Lower leg skin (tissue), 3 donors: ENCODE data around the gene SLC6A13.

Experiments used
- POLR2A ChIP-seq, 2 donors: fragments of 450-650 bp; IDR thresholded peaks; one replicate each; pipeline ENCODE4 v1.6.1; 2016 to 2017; ENCODE audit warnings: antibody characterized with exemption in 2 of 2, mild to moderate bottlenecking in 1 of 2, moderate library complexity in 1 of 2
- TF ChIP-seq, protein P1 (sequence below), 3 donors: fragments of 450-650 bp; IDR thresholded peaks; one replicate each; pipeline ENCODE4 v1.5.1; 2016; ENCODE audit warnings: antibody characterized with exemption in 3 of 3, mild to moderate bottlenecking in 3 of 3, moderate library complexity in 2 of 3

DNA sequence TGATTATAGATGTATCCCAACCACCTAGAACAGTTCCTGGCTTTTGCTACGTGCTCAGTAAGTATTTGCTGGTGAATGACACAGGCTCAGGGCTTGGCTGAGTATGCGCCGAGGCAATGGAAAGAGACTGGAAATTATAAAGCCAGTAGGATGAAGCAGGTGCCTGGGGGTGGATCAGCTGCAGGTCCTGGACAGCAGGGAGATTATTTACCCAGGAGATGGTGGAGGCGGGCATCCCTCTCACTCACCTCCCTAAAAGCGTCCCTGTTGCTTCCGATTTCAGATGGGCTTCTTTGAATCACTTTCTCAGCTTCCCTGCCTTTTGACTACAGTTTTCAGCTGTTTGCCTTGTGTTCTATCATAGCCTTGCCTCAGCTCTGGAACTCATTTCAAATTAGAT is 6.4 kb downstream of the SLC6A13 start:
- TF ChIP-seq, protein P1, sequence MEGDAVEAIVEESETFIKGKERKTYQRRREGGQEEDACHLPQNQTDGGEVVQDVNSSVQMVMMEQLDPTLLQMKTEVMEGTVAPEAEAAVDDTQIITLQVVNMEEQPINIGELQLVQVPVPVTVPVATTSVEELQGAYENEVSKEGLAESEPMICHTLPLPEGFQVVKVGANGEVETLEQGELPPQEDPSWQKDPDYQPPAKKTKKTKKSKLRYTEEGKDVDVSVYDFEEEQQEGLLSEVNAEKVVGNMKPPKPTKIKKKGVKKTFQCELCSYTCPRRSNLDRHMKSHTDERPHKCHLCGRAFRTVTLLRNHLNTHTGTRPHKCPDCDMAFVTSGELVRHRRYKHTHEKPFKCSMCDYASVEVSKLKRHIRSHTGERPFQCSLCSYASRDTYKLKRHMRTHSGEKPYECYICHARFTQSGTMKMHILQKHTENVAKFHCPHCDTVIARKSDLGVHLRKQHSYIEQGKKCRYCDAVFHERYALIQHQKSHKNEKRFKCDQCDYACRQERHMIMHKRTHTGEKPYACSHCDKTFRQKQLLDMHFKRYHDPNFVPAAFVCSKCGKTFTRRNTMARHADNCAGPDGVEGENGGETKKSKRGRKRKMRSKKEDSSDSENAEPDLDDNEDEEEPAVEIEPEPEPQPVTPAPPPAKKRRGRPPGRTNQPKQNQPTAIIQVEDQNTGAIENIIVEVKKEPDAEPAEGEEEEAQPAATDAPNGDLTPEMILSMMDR (IDR thresholded peaks at IDR 0.05): no peak
- no peak for TF ChIP-seq POLR2A (IDR thresholded peaks at IDR 0.05)
